GM19438 (cell line): ENCODE measurements around the gene MLXIP.

Experiments
- ATAC-seq: cut with Tn5 transposase; IDR thresholded peaks from one replicate; pipeline ENCODE4 v1.9.1; 2021; ENCODE audit warnings: low read depth; ENCODE audit not compliant: unreplicated experiment

The MLXIP gene

DNA sequence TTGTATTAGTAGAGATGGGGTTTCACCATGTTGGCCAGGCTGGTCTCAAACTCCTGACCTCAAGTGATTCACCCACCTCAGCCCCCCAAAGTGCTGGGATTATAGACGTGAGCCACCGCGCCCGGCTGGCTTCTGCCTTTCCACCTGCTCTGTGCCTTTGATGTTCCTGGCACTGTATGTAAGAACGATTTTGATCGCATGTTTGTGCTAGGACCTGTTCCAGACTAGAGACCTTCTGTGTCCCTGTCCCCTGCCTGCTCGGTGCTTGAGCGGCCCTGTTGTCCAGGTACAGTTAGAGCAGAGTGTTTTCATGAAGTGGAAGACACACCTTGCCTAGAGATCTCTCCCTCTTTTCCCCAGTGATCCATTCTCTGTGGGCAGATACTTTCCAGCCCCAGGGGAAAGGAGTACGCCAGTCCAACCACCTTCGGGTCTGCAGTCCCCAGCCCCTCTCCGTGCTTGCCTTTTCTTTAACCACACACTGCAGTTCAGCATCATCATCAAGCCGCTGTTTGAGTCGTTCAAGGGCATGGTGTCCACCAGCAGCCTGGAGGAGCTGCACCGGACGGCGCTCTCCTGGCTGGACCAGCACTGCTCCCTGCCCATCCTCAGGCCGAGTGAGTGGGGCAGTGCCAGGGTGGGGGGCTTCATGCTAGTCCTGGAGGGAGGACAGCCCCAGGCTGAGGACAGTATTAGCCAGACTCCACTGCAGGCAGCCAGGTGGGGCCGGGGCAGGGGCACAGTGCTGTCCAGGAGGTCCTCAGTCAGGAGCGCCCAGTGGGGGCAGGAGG is 62.1 kb downstream of the MLXIP start:
- ATAC-seq = no peak

DNA sequence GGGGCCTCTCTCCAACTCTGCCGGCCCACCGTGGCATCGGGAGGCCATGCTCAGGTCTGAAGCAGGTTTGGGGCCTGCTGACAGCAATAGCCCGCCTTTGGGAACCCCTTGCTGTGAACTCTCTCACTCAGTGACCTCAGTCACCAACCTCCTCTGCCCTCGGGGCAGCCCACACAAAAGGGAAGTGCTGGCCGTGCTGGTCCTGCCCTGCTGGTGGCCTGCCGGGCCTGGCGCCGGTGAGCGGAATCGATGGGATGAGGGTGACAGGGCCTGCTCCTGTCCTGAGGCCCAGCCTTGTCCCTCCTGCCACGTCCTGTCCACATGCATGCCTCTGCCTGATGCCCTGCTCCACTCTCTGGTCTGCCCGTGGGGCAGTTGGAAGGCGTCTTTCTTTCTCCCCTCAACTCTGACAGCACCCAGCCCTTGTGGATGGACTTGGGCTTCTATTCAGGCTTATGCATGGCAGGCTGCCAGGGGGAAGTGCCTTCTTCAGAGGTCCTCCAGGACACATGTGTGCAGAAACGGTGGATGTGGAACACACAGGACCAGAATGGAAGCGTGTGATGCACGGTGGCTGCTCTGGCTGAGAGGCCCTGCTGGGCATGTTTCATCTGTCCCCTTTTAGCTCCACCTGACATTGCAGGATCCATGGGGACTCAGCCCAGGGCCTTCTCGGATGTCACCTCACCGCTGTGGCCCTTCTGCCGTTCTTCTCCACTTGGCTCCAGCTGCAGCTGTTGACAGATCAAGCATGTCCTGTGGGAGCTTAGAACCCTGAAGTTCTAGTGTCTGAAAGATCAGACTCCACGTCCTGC is 63.6 kb downstream of the MLXIP start:
- ATAC-seq = no peak

DNA sequence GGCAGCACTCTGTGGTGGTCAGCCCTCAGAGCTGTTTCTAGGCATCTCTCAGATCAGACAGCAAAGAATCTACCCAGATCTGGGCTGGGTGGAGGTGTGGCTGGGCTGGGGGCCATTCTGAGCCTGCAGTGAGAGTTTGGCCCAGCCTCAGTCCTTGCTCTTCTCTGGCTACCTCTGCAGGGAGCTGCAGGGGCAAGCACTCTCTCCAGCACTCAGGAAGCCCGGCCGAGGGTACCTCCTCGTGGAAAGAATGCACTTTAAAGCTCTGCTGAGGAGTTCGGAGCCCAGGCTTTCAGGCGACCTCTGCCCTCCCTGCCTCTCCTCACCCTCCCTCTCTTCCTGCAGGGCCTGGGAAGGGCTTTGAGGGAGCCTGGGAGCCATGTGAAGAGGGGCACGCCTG is 64.3 kb downstream of the MLXIP start:
- ATAC-seq = no peak

DNA sequence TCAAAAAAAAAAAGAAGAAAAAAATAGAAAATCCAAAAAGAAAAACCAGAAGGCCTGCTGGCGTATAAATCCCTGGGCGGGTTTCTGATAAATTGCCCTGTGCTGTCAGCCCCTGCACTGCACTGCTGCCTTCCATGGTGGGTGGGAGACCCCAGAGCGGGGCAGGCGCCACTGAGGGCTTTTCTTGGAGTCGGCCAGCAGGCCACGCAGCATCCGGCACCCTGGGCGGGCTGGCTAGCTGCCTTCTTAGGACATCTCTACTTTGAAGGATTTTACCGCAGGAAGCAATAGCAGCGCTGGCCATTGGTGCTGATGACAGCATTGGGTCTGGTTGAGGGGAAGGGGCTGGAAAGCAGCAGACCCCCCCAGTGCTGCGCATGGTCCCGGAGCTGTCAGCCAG is 66.3 kb downstream of the MLXIP start:
- ATAC-seq = no peak

DNA sequence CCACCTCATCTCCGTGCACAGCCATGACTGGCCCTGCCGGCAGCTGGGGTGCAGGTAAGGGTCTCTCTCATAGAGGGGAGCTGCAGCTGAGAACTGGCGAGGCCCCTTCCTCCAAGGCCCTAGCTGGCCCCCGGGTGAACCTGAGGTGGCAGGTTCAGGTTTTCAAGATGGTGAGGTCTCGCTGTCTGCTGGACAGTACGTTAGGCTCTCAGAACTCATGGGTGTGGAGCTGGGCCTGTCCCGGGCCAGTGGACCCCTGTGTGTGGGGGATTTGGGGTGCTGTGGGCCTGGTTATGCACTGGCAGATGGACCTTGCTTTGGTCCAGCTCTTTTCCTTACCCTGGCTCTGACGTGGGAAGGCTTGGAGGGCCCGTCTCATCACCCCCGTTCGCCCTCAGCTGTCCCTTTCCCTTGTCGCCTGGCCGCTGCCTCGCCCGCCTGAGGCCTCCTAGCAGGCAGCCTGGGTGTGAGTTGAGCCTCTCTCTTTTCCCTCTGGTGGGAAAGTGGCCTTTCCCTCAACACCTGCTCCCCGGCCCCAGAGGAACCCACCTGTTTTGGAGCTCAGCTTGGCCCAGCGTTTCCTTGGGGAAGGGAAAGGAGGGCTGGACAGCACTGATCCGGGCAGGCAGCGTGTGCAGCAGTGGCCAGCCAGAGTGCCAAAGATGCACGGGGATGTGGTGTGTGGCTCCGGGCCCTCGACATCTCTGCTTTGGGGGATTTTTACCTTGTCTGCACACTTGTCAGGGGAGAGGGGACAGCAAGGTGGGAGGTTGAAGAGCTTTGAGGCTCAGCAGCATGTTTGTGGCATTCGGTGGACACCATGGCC is 67.2 kb downstream of the MLXIP start:
- no peak for ATAC-seq

DNA sequence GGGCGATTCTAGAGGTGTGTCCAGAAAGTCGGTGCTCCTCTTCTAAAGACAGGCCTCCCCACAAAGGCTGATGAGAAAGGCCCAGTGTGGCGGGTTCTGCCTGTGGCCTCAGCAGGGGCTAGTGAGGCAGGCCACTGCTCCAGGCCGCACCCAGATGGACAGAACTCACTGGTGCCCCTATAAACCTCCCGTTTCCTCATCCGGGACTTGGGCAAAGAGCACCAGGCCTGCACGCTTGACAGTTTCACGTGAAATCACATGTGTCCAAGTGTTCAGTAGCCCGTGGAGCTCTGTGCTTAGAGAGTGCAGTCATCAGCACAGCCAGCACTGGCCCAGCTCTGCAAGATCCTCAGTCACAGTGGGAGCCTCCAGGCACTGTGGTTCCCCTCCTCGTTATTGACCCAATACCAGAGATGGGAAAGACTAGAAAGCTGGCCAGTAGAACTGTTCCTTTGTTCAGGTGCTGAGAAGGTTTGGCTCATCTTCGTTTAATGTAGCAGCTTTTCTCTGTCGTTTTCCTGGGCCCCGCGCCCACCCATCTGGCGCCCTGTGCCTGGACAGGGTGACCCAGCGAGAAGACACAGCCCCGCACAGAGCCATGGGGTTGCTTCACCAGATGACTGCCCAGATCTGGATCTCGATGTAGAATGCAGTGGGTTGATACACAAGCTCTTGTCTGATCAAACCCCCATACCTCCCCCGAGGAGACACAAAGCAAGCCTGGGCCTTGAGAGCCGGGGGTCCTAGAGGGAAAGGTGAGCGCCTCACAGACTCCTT is 69.1 kb downstream of the MLXIP start:
- ATAC-seq = no peak

DNA sequence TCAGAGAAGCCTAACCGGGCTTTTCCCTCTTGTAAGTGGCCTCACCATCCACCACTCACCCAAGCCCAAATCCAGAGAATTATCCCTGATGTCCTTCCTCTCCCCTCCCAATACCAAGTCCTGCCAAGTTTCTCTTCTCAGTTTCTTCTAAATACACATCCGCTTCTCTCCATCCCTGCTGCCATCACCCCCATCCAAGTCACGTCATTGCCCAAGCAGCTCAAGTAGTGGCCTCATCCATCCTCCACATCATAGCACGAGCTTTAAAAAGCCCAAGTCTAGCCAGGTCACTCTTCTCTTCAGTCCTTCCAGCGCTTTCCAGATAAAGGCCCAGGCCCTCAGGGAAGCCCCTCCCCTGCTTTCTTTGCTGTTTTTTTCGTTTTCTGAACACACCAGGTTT is 70.1 kb downstream of the MLXIP start:
- ATAC-seq = no peak

DNA sequence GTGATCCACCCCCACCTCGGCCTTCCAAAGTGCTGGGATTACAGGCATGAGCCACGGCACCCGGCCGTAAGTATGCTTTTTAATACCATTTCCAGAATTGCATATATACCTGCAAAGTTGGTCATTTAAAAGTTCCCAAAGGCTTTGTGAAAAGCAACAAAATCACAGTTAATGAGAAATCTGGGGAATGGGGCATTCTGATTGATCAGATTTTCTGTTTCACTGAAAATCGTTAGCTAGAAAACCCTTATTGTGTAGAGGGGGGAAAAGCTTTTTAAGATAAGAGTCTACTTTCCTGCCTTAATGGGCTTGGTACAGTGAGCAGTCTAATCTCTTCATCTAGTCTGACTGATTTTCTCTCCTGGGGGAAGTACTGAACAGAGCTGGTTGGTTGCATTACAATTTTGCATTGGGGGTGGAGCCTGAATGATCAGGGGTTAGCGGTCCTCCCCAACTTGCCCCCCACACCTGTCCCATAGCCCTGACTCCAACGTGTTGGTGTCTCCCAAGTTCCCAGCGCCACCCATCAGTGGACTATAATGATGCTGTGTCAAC is 71.6 kb downstream of the MLXIP start:
- ATAC-seq = no peak

DNA sequence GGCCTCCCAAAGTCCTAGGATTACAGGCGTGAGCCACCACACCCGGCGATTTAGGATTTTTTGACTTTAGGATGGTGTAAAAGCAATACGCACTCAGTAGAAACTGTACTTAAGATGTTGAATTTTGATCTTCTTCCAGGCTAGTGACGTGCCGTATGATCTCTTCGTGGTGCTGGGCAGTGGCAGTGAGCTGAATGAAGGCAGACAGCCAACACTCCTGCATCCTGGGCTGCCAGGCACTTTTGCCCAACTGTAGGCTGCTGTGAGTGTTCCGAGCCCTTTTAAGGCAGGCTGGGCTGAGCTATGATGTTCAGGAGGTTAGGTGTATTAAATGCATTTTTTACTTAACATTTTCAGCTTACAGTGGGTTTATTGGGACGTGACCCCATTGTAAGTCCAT is 74.2 kb downstream of the MLXIP start:
- no peak for ATAC-seq

DNA sequence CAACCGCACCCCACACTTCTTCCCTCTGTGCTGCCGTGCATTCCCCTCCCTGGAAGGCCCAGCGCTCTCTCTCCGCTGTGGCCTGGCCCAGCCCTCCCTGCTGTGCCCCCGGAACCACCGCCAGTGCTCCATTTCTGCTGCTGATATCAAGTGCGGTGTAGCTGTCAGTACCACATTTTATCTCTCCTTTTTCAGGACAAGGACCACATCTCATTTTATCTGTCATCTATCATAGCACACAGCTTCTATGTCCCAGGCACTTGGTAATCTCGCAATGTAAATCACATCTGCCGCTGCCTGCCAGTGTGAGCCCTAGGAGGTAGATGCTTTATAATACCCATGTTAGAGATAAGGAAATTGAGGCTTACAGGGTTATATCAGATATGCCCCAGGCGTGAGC is 77.1 kb downstream of the MLXIP start:
- ATAC-seq = no peak

DNA sequence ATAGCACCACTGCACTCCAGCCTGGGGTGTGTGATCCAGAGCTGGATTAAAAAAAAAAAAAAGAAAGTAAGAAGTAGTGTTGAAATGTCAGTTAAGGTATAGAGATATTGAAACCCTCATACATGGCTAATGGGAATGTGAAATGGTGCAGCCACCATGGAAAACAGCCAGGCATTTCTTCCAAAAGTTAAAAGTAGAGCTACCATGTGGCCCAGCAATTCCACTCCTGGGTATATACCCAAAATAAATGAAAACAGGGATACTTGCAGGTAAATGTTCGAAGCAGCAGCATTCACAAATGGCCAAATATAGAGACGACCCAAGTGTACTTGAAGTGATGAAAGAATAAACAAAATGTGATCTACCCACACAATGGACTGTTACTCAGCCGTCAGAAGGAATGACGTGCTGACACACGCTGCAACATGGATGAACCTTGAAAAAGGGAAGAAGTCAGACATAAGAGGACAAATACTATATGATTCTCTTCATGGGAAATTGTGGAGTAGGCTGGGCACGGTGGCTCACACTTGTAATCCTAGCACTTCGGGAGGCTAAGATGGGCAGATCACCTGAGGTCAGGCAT is 80.2 kb downstream of the MLXIP start:
- ATAC-seq = no peak

DNA sequence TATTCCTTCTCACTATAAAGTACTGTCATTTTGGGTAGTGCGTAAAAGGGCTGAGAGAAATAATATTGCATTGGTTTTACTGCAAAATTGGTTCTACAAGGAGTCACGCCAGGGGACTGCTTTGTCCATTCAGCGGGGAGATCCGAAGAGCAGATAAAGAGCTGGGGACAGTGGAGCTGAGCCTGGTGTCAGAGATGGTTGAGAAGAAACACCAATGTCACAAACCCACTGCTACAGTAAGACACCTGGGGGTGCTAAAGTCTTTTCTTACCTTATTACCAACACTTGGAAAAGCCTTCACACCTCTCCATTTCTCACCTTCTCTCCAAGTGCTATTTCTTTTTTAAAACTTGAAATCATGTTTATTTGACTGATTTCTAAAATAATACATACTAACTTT is 81.3 kb downstream of the MLXIP start:
- no peak for ATAC-seq

DNA sequence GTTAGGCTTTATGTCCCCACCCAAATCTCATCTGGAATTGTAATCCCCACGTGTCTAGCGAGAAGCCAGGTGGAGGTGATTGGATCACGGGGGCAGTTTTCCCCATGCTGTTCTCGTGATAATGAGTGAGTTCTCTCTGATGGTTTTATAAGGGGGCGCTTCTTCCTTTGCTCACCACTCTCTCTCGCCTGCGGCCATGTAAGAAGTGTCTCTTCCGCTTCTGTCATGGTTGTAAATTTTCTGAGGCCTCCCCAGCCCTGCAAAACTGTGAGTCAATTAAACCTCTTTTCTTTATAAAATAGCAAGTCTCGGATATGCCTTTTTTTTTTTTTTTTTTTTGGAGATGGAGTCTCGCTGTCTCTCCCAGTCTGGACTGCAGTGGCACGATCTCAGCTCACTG is 82.2 kb downstream of the MLXIP start:
- ATAC-seq = no peak

DNA sequence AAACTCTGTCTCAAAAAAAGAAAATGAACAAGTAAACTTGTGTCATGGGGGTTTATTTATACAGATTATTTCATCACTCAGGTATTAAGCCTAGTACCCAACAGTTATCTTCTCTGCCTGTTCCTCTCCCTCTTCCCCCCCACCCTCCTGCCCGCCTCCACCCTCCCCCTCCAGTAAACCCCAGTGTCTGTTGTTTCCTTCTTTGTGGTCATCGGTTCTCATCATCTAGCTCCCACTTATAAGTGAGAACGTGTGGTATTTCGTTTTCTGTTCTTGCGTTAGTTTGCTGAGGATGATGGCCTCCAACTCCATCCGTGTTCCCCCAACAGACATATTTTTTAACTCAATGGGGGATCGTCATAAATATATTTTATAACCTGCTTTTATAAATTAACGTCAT is 83.1 kb downstream of the MLXIP start:
- no peak for ATAC-seq

DNA sequence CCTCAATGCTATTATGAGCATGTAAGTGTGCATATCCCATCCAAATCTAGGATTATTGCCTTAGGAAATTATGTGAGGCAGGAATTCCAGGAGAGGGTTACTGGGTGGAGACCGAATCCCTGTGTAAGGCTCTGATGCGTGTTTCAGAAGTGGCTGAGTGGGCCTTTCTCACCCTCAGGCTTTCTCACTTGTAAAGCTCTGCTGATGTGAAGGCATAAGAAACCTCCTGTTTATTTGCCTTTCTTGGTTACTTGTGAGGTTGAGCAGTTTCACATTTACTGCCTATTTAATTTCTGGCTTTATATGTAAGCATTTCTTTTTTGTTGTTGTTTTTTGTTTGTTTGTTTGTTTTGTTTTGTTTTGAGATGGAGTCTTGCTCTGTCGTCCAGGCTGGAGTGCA is 84.4 kb downstream of the MLXIP start:
- no peak for ATAC-seq

DNA sequence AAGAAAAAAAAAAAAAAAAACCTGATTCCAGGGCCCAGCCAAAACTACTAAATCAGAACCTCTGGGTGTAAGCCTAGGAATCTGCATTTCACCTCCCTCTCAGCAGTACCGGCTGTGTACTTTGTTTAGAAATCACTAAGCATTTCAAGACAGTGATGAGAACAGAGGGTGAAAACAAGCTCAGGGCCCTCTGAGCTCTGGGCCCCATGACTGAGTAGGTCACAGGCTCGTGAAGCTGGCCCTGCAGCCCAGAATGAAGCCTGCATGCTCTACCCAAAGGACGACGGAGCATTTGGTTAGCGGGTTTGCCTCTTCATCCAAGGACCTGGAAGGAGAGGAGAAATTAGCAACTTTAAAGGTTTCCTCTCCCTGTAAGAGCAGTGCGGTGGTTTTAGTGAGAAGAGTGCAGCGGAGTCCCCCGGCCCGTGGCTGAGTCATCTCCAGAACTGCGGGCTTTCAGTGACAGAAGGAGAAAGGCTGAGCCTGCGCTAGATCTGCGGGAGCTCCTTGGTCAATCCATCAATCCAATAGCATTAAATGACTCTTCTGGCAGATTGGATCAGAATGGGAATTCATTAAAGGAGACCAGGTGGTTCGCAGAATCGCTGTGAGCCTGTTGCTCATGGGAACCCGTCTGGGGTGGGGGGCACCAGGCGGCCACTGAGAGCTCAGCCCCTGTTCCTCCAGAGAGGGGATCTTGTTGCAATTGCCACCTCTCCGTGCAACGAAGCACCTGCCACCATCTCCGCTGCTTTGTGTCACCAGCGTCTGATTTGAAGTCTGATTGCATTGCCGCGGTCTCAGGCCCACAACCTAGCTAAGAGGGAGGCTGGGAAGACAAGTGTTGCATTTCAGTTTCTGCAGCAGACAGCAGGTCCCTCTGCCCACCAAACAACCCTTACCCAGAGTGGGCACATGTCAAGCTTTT is 88.1 kb downstream of the MLXIP start:
- ATAC-seq = peak; percentile 66

DNA sequence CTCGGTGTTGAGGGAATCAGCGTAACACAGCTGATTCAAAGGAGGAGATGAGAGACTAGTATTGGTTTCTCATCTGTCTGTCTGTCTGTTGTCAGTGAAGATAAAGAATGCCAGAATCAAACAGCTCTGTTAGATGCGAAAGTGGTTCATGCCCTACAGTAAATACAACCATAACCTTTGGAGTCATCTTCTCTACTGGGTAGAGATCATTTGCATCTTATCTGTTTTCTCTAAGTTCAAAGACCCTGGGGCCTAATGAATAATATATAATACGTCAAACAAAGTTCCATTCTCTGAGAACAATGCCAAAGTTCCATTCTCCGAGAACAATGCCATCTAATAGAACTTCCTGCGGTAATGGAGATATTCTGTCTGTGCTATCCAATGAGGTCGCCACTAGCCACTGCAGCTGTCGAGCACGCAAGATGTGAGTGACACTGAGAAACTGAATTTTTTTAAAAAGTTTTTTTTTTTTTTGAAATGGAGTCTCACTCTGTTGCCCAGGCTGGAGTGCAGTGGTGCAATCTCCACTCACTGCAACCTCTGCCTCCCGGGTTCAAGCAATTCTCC is 88.9 kb downstream of the MLXIP start:
- ATAC-seq = no peak

DNA sequence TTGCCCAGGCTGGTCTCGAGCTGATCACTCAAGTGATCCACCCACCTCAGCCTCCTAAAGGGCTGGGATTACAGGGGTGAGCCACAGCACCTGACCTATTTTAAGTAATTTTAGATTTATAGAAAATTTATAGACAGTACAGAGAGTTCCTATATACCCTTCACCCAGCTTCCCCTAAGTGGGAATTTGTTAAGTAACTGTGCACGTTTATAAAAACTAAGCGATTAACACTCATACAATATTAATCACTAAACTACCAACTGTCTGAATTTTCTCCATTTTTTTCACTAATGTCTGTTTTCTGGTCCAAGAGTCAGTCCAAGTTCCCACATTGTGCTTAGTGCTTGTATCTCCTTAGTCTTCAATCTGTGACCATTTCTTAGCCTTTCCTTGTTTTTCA is 89.9 kb downstream of the MLXIP start:
- no peak for ATAC-seq
